ENCODE results near the gene ANKRD16.
"Not testable (repeated sequence)": the region's sequence is repeated elsewhere in the genome, so short reads cannot be mapped to it uniquely, and the experiment has no call there.

Gene ANKRD16

GRCh38 chr10:5833814-5834213, 55.9 kb downstream of the ANKRD16 start:
- no peak for DNase-seq

- no peak for DNase-seq
These were observed 56.7 kb downstream of the ANKRD16 start for GRCh38 chr10:5832946-5833345.

- DNase-seq: no peak
These were observed 58.3 kb downstream of the ANKRD16 start for GRCh38 chr10:5831446-5831782.

- no peak for DNase-seq
These were observed 58.9 kb downstream of the ANKRD16 start for GRCh38 chr10:5830629-5831445.

- no peak for DNase-seq
These were observed 60.4 kb downstream of the ANKRD16 start for GRCh38 chr10:5829267-5829666.

- DNase-seq: no peak
These were observed 61.0 kb downstream of the ANKRD16 start for GRCh38 chr10:5828725-5829124.

- no peak for DNase-seq
These were observed 61.9 kb downstream of the ANKRD16 start for GRCh38 chr10:5827841-5828240.

- not testable (repeated sequence) for DNase-seq
These were observed 63.2 kb downstream of the ANKRD16 start for GRCh38 chr10:5826511-5826910.

GRCh38 chr10:5818894-5819293, 70.8 kb downstream of the ANKRD16 start:
- no peak for DNase-seq

- no peak for DNase-seq
These were observed 71.7 kb downstream of the ANKRD16 start for GRCh38 chr10:5818048-5818331.

GRCh38 chr10:5817322-5818047, 72.2 kb downstream of the ANKRD16 start:
- DNase-seq: no peak

GRCh38 chr10:5816170-5816569, 73.5 kb downstream of the ANKRD16 start:
- DNase-seq: no peak

- peak; percentile 12 for DNase-seq
These were observed 75.3 kb downstream of the ANKRD16 start for GRCh38 chr10:5814110-5815107.

GRCh38 chr10:5813341-5814109, 76.2 kb downstream of the ANKRD16 start, which contains the start of gene GDI2:
TSS of gene GDI2 (minus strand) at chr10:5813434. CDS start at chr10:5813258, 176 bp downstream.
- peak; percentile 98 for DNase-seq

GRCh38 chr10:5813091-5813340, 76.7 kb downstream of the ANKRD16 start:
- DNase-seq: no peak

GRCh38 chr10:5812283-5813090, 77.2 kb downstream of the ANKRD16 start:
- DNase-seq: peak; percentile 18
